Liver (tissue), 3 donors: ENCODE measurements around the gene ADRA2C.

Source experiments
- EGR1 ChIP-seq, 2 donors: IDR thresholded peaks; 2 replicates each; pipeline ENCODE4 v1.6.1; 2016 to 2018; ENCODE audit warnings: antibody characterized with exemption in 2 of 2, low read depth in 2 of 2
- JUND ChIP-seq, 2 donors: IDR thresholded peaks; 2 replicates each; pipeline ENCODE4 v1.6.1; 2016; ENCODE audit warnings: antibody characterized with exemption in 2 of 2
- MAX ChIP-seq: IDR thresholded peaks from 2 replicates; pipeline ENCODE4 v1.6.1; 2016; ENCODE audit warnings: antibody characterized with exemption
- RAD21 ChIP-seq, 2 donors: IDR thresholded peaks; 2 replicates each; pipeline ENCODE4 v1.6.1; 2016; ENCODE audit warnings: antibody characterized with exemption in 2 of 2, mild to moderate bottlenecking in 2 of 2
- SP1 ChIP-seq: IDR thresholded peaks from 2 replicates; pipeline ENCODE4 v1.6.1; 2018; ENCODE audit warnings: antibody characterized with exemption, mild to moderate bottlenecking
- TAF1 ChIP-seq: conservative IDR thresholded peaks from 2 replicates; pipeline ENCODE4 v1.6.1; 2016; ENCODE audit warnings: antibody characterized with exemption, mild to moderate bottlenecking
- ZBTB33 ChIP-seq: IDR thresholded peaks from 2 replicates; pipeline ENCODE4 v1.6.1; 2016; ENCODE audit warnings: antibody characterized with exemption
- TF ChIP-seq, protein P1 (sequence below): fragments of 150-350 bp; IDR thresholded peaks from 2 replicates; pipeline ENCODE4 v1.5.1; 2017; ENCODE audit warnings: improper control_type of control experiment, low read depth, low read length; ENCODE audit not compliant: missing input control
- TF ChIP-seq, protein P2 (sequence below): IDR thresholded peaks from 2 replicates; pipeline ENCODE4 v1.6.1; 2016; ENCODE audit warnings: antibody characterized with exemption, mild to moderate bottlenecking
- donor health status: healthy.
- donor health status: healthy.

DNA sequence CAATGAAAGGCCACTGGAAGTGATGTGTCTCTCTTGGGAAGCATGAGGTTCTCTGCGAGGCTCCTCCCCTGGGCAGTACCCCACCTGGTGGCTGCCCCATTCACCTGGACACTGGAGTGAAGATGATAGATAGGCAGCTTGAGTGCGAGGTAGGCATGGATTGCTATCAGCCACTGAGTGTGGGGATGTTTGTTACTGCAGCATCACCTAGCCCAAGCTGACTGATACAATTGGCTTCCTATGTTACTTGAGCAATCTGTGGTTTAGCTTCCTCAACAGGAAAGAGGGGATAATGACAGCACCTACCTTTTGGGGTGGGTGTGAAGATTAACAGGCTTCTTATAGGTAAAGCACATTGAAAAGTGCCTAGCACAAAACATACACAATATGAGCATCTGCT lies 30.8 kb downstream of the ADRA2C start:
- TF ChIP-seq TAF1 (no peak), SP1 (no peak), MAX (no peak), ZBTB33 (no peak), EGR1 (IDR thresholded peaks at IDR 0.05; ENCODE audit: low read depth in 2 of 2) (no peak), RAD21 (IDR thresholded peaks at IDR 0.05) (no peak), JUND (IDR thresholded peaks at IDR 0.05) (no peak)
- TF ChIP-seq, protein P1, sequence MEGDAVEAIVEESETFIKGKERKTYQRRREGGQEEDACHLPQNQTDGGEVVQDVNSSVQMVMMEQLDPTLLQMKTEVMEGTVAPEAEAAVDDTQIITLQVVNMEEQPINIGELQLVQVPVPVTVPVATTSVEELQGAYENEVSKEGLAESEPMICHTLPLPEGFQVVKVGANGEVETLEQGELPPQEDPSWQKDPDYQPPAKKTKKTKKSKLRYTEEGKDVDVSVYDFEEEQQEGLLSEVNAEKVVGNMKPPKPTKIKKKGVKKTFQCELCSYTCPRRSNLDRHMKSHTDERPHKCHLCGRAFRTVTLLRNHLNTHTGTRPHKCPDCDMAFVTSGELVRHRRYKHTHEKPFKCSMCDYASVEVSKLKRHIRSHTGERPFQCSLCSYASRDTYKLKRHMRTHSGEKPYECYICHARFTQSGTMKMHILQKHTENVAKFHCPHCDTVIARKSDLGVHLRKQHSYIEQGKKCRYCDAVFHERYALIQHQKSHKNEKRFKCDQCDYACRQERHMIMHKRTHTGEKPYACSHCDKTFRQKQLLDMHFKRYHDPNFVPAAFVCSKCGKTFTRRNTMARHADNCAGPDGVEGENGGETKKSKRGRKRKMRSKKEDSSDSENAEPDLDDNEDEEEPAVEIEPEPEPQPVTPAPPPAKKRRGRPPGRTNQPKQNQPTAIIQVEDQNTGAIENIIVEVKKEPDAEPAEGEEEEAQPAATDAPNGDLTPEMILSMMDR = no peak
- TF ChIP-seq, protein P2, sequence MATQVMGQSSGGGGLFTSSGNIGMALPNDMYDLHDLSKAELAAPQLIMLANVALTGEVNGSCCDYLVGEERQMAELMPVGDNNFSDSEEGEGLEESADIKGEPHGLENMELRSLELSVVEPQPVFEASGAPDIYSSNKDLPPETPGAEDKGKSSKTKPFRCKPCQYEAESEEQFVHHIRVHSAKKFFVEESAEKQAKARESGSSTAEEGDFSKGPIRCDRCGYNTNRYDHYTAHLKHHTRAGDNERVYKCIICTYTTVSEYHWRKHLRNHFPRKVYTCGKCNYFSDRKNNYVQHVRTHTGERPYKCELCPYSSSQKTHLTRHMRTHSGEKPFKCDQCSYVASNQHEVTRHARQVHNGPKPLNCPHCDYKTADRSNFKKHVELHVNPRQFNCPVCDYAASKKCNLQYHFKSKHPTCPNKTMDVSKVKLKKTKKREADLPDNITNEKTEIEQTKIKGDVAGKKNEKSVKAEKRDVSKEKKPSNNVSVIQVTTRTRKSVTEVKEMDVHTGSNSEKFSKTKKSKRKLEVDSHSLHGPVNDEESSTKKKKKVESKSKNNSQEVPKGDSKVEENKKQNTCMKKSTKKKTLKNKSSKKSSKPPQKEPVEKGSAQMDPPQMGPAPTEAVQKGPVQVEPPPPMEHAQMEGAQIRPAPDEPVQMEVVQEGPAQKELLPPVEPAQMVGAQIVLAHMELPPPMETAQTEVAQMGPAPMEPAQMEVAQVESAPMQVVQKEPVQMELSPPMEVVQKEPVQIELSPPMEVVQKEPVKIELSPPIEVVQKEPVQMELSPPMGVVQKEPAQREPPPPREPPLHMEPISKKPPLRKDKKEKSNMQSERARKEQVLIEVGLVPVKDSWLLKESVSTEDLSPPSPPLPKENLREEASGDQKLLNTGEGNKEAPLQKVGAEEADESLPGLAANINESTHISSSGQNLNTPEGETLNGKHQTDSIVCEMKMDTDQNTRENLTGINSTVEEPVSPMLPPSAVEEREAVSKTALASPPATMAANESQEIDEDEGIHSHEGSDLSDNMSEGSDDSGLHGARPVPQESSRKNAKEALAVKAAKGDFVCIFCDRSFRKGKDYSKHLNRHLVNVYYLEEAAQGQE = no peak
